ENCODE measurements around the gene AQP4.

Gene AQP4

GRCh38 chr18:26865557-26865956, at the start of gene AQP4:
Gene AQP4 (minus strand): TSS chr18:26865707. CDS start chr18:26865689, 18 bp downstream.
- no peak for DNase-seq

GRCh38 chr18:26911840-26912239, 46.3 kb upstream of the AQP4 start:
- no peak for DNase-seq

GRCh38 chr18:26909599-26910290, 44.2 kb upstream of the AQP4 start:
- DNase-seq = no peak

- no peak for DNase-seq
Observed at GRCh38 chr18:26908906-26909305, 43.4 kb upstream of the AQP4 start.

- DNase-seq = no peak
Observed at GRCh38 chr18:26902291-26902690, 36.8 kb upstream of the AQP4 start.

GRCh38 chr18:26901020-26901419, 35.5 kb upstream of the AQP4 start:
- DNase-seq = no peak

GRCh38 chr18:26894426-26894825, 28.9 kb upstream of the AQP4 start:
- DNase-seq = no peak

GRCh38 chr18:26893996-26894395, 28.5 kb upstream of the AQP4 start:
- DNase-seq = no peak

- no peak for DNase-seq
Observed at GRCh38 chr18:26888259-26888658, 22.8 kb upstream of the AQP4 start.

GRCh38 chr18:26875040-26875654, 9.6 kb upstream of the AQP4 start:
- DNase-seq = no peak

GRCh38 chr18:26874283-26874682, 8.8 kb upstream of the AQP4 start:
- DNase-seq = no peak

- DNase-seq = no peak
Observed at GRCh38 chr18:26869640-26870039, 4.1 kb upstream of the AQP4 start.

- no peak for DNase-seq
Observed at GRCh38 chr18:26868968-26869586, 3.6 kb upstream of the AQP4 start.

GRCh38 chr18:26867471-26867870, 2.0 kb upstream of the AQP4 start:
- no peak for DNase-seq

GRCh38 chr18:26864658-26865057, 849 bp downstream of the AQP4 start:
- DNase-seq = no peak

GRCh38 chr18:26863921-26864497, 1.5 kb downstream of the AQP4 start:
- no peak for DNase-seq

GRCh38 chr18:26863122-26863879, 2.2 kb downstream of the AQP4 start:
- no peak for DNase-seq

GRCh38 chr18:26862084-26862483, 3.4 kb downstream of the AQP4 start:
- DNase-seq = no peak

- no peak for DNase-seq
Observed at GRCh38 chr18:26854292-26854881, 11.1 kb downstream of the AQP4 start.

GRCh38 chr18:26853401-26853800, 12.1 kb downstream of the AQP4 start:
- no peak for DNase-seq

GRCh38 chr18:26843760-26844159, 21.7 kb downstream of the AQP4 start:
- DNase-seq = no peak

- DNase-seq = no peak
Observed at GRCh38 chr18:26840965-26841364, 24.5 kb downstream of the AQP4 start.

- DNase-seq = no peak
Observed at GRCh38 chr18:26839609-26840008, 25.9 kb downstream of the AQP4 start.
